ENCODE data around the gene UBE2QL1. TPM values are rescaled to one million over a fixed set of nuclear protein-coding genes. Genes with fewer than 3 reads are reported as not detected.

UBE2QL1 gene
- total RNA-seq, 1 experiment from 2014 or later: 0.11 TPM

GRCh38 chr5:6443326-6443725 is 5.3 kb upstream of the UBE2QL1 start:
- Histone ChIP-seq H3K79me1 (ENCODE audit: insufficient read depth, low read depth, low read length, poor library complexity, severe bottlenecking) (no peaks in the 10 kb centered on the region), H4K91ac (ENCODE audit: insufficient read length, low read depth, low read length) (no peak overlapping the region), H3K18ac (ENCODE audit: insufficient read length, low read depth, low read length) (no peak overlapping the region), H2AFZ (ENCODE audit: low read length) (no peak overlapping the region), H2BK20ac (ENCODE audit: low read depth, low read length, poor library complexity, severe bottlenecking) (no peak overlapping the region), H3K14ac (ENCODE audit: insufficient read depth, low read length) (no peak overlapping the region), H4K20me1 (ENCODE audit: control insufficient read depth, insufficient read depth, insufficient read length) (no peaks in the 10 kb centered on the region), H3K9ac (ENCODE audit: extremely low read depth, insufficient read length, low read length) (no peak overlapping the region), H4K8ac (replicated peaks; ENCODE audit: insufficient read length, low read depth, low read length) (no peak overlapping the region), H3K4me2 (ENCODE audit: insufficient read depth, insufficient read length, low read length) (no peak overlapping the region), H2BK120ac (ENCODE audit: low read depth, low read length, poor library complexity, severe bottlenecking) (no peak overlapping the region), H2AK5ac (ENCODE audit: insufficient read length, low read length) (no peak overlapping the region), H4K5ac (ENCODE audit: insufficient read length, low read depth, low read length) (no peak overlapping the region), H3K27ac (ENCODE audit: insufficient read length, low read depth, low read length) (no peak overlapping the region), H2BK12ac (ENCODE audit: insufficient read length, low read depth, low read length) (no peak overlapping the region), H3K9me3 (ENCODE audit: control insufficient read depth, low read depth, low read length) (no peaks in the 10 kb centered on the region), H3K27me3 (ENCODE audit: insufficient read depth, low read length) (peaks cover 6% of the 10 kb centered on the region; the same call in 1 of the 2 replicates), H3K23me2 (ENCODE audit: insufficient read length, low read depth, low read length, poor library complexity, severe bottlenecking) (no peaks in the 10 kb centered on the region), H3K23ac (ENCODE audit: insufficient read length, low read depth, low read length) (no peak overlapping the region), H3K4ac (ENCODE audit: low read depth, low read length) (no peak overlapping the region), H3T11ph (ENCODE audit: low read length) (no peak overlapping the region), H2BK5ac (ENCODE audit: insufficient read length, low read length) (no peak overlapping the region), H3K4me1 (ENCODE audit: insufficient read depth, low read length) (peaks cover 1% of the 10 kb centered on the region; the same call in 1 of the 2 replicates), H2BK15ac (ENCODE audit: low read depth, low read length) (no peak overlapping the region), H3K56ac (ENCODE audit: insufficient read length, low read depth, low read length) (no peak overlapping the region), H3K79me2 (ENCODE audit: insufficient read depth, low read length) (no peaks in the 10 kb centered on the region)
- H3K36me3 Mint-ChIP-seq (ENCODE audit: insufficient read depth in 1 of 3, low read depth in 3 of 3): peaks cover 0 to 4% (median 0%) of the 10 kb centered on the region in 3 experiments; a peak in 2 of 7 replicates
- DNase-seq: no peak
- peaks cover 17 to 35% of the 10 kb centered on the region in 2 experiments for H3K9me3 Mint-ChIP-seq
- H3K27ac Mint-ChIP-seq: no peak overlapping the region
- H3K4me3 Mint-ChIP-seq: no peak overlapping the region
- no peaks in the 10 kb centered on the region for H3K4me1 Mint-ChIP-seq
- peaks cover 47% of the 10 kb centered on the region for H3K27me3 Mint-ChIP-seq (ENCODE audit: low read depth)
- no peak for TF ChIP-seq CTCF (conservative IDR thresholded peaks at IDR 0.05)
- WGBS (ENCODE audit: extremely low coverage, insufficient read length, low lambda C conversion rate): no CpG with 5 or more reads among the region's 5 CpGs
